ENCODE results near the gene NDUFV1.
"Not testable (repeated sequence)": the region's sequence is repeated elsewhere in the genome, so short reads cannot be mapped to it uniquely, and the experiment has no call there.

NDUFV1 gene

DNA sequence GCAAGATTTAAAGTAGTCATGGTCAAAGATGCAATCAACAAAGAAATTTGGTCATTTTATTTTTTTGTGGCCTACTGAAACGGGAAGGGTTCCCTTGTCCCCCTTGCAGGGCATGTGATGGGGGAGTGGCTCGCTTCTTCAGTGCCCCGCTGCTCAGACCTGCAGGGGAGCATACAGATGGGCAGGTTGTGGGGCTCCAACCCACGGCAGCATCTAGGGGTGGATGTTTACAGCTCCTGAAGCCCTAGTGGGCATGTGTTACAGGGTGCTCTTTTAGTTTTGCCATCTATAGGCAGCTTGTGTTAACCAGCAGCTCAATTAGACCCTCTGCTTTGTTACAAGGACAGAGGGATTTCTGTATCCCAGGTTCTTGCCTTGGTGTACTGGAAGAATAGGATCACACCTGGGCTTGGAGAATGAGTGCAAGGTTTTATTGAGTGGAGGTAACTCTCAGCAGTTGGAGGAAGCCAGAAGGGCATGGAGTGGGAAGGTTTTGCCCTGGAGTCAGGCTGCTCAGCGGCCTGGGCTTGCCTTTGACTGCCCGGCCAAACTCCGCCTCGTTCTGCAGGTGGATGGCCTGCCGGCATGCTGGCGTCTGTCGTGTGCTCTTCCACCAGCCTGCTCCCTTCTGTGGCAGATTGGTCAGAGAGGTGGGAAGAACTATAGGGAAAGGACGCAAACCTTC lies 13.7 kb upstream of the NDUFV1 start:
- H3K27me3 ChIP-seq (replicated peaks; ENCODE audit: control insufficient read depth, insufficient read depth, low read length) = no peaks in the 10 kb centered on the region
- DNase-seq (ENCODE audit: extremely low read depth, insufficient read length) = no peak
- no peaks in the 10 kb centered on the region; the same call in 1 of the 2 replicates for H3K36me3 ChIP-seq (ENCODE audit: control insufficient read depth, insufficient read depth, low read length)
- H3K4me3 ChIP-seq (replicated peaks; ENCODE audit: low read depth, low read length) = no peak overlapping the region
- no peak for TF ChIP-seq CTCF (IDR thresholded peaks at IDR 0.05; ENCODE audit: insufficient read depth, low read length, poor library complexity, severe bottlenecking)

DNA sequence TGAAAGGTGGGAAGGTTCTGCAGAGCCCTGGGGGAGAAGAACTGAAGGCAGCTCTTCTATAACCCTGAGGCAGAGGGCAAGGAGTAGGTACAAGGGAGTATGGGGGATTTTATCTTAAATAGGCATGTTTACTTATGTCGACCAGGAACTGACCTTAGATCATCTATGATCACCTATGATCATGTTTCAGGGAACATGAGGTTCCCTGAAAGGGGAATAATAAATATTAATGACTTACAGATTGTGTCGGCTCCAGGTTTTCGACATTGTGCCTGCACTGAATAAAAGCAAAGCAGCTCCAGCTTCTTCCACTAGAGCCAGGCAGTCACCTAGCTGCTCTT lies 13.2 kb upstream of the NDUFV1 start:
- DNase-seq (ENCODE audit: extremely low read depth, insufficient read length) = no peak
- H3K4me3 ChIP-seq (replicated peaks; ENCODE audit: low read depth, low read length) = no peak overlapping the region
- no peaks in the 10 kb centered on the region for H3K27me3 ChIP-seq (replicated peaks; ENCODE audit: control insufficient read depth, insufficient read depth, low read length)
- no peak for TF ChIP-seq CTCF (IDR thresholded peaks at IDR 0.05; ENCODE audit: insufficient read depth, low read length, poor library complexity, severe bottlenecking)
- no peaks in the 10 kb centered on the region; the same call in 1 of the 2 replicates for H3K36me3 ChIP-seq (ENCODE audit: control insufficient read depth, insufficient read depth, low read length)

- Histone ChIP-seq H3K27me3 (replicated peaks; ENCODE audit: control insufficient read depth, insufficient read depth, low read length) (no peaks in the 10 kb centered on the region), H3K36me3 (ENCODE audit: control insufficient read depth, insufficient read depth, low read length) (no peaks in the 10 kb centered on the region), H3K4me3 (replicated peaks; ENCODE audit: low read depth, low read length) (no peak overlapping the region)
- TF ChIP-seq CTCF (IDR thresholded peaks at IDR 0.05; ENCODE audit: insufficient read depth, low read length, poor library complexity, severe bottlenecking) = no peak
- no peak for DNase-seq (ENCODE audit: extremely low read depth, insufficient read length)
Measured at GRCh38 chr11:67594480-67594879, 12.3 kb upstream of the NDUFV1 start.

DNA sequence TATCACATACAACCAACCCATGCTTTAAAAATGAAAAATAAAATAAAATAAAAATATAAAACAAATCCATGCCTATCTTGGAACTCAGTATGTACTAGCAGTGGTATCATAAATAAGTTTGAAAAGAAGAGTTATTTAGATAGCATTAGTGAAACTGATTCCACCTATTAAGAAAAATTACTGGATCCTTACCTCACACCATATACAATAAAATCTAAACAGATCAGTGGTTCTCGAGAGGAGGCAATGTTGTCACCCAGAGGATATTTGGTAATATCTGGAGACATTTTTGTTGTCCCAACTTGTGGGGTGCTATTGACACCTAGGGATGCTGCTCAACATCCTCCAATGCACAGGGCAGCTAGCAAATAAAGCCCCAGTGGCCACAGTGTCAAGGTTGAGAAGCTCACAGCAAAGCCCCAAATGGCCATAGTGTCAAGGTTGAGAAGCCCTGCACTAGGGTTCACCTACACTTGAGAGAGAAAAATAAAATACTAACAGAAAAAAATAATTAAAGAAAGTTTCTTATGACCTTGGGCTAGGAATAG lies 9.9 kb upstream of the NDUFV1 start:
- TF ChIP-seq CTCF (IDR thresholded peaks at IDR 0.05; ENCODE audit: insufficient read depth, low read length, poor library complexity, severe bottlenecking) = no peak
- DNase-seq (ENCODE audit: extremely low read depth, insufficient read length) = no peak
- H3K4me3 ChIP-seq (replicated peaks; ENCODE audit: low read depth, low read length) = no peak overlapping the region
- H3K36me3 ChIP-seq (ENCODE audit: control insufficient read depth, insufficient read depth, low read length) = no peaks in the 10 kb centered on the region
- no peaks in the 10 kb centered on the region for H3K27me3 ChIP-seq (replicated peaks; ENCODE audit: control insufficient read depth, insufficient read depth, low read length)

DNA sequence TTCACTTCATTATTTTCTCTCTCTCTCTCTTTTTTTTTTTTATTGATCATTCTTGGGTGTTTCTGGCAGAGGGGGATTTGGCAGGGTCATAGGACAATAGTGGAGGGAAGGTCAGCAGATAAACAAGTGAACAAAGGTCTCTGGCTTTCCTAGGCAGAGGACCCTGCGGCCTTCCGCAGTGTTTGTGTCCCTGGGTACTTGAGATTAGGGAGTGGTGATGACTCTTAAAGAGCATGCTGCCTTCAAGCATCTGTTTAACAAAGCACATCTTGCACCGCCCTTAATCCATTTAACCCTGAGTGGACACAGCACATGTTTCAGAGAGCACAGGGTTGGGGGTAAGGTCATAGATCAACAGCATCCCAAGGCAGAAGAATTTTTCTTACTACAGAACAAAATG lies 9.3 kb upstream of the NDUFV1 start:
- not testable (repeated sequence) for H3K4me3 ChIP-seq (replicated peaks; ENCODE audit: low read depth, low read length); DNase-seq (ENCODE audit: extremely low read depth, insufficient read length); H3K27me3 ChIP-seq (replicated peaks; ENCODE audit: control insufficient read depth, insufficient read depth, low read length); H3K36me3 ChIP-seq (ENCODE audit: control insufficient read depth, insufficient read depth, low read length)

GRCh38 chr11:67597963-67598362 lies 8.8 kb upstream of the NDUFV1 start:
- not testable (repeated sequence) for H3K4me3 ChIP-seq (replicated peaks; ENCODE audit: low read depth, low read length); H3K27me3 ChIP-seq (replicated peaks; ENCODE audit: control insufficient read depth, insufficient read depth, low read length); DNase-seq (ENCODE audit: extremely low read depth, insufficient read length); H3K36me3 ChIP-seq (ENCODE audit: control insufficient read depth, insufficient read depth, low read length)

- no peak overlapping the region for H3K4me3 ChIP-seq (replicated peaks; ENCODE audit: low read depth, low read length)
- H3K36me3 ChIP-seq (ENCODE audit: control insufficient read depth, insufficient read depth, low read length) = no peaks in the 10 kb centered on the region
- no peak for TF ChIP-seq CTCF (IDR thresholded peaks at IDR 0.05; ENCODE audit: insufficient read depth, low read length, poor library complexity, severe bottlenecking)
- no peaks in the 10 kb centered on the region for H3K27me3 ChIP-seq (replicated peaks; ENCODE audit: control insufficient read depth, insufficient read depth, low read length)
- no peak for DNase-seq (ENCODE audit: extremely low read depth, insufficient read length)
Measured at GRCh38 chr11:67599149-67599548, 7.6 kb upstream of the NDUFV1 start.
